Measurements from ENCODE around the gene SHC3. TPM values are rescaled to one million over a fixed set of nuclear protein-coding genes. Genes with fewer than 3 reads are reported as not detected.

The SHC3 gene
- total RNA-seq, 2 experiments from 2014 or later, result not detected

GRCh38 chr9:89179540-89179894 lies 899 bp upstream of the SHC3 start:
- no peaks in the 10 kb centered on the region for H3K9me3 Mint-ChIP-seq
- ATAC-seq, result no peak
- TF ChIP-seq CTCF (IDR thresholded peaks at IDR 0.05), result no peak
- H3K4me3 Mint-ChIP-seq, result peak overlapping the region; percentile 56
- peaks cover 23% of the 10 kb centered on the region for H3K4me1 Mint-ChIP-seq (ENCODE audit: low read depth)
- ChIA-PET POLR2A (no interaction called here), CTCF (interaction anchor here (1.3 kb wide), 2 partner anchors 27 to 99 kb away, joined by 3 to 5 read pairs; no protein-coding TSS in a partner anchor)
- no peak for DNase-seq
- H3K36me3 Mint-ChIP-seq (ENCODE audit: low read depth), result no peaks in the 10 kb centered on the region
- intact Hi-C loops (cut with micrococcal nuclease), result no loop called here
- H3K27ac Mint-ChIP-seq, result no peak overlapping the region
- peaks cover 61% of the 10 kb centered on the region for H3K27me3 Mint-ChIP-seq

GRCh38 chr9:89178830-89179539 lies 367 bp upstream of the SHC3 start:
- CTCF ChIA-PET, result interaction anchor here (1.3 kb wide), 1 partner anchor 99 kb away, joined by 5 read pairs; no protein-coding TSS in a partner anchor
- no peak for TF ChIP-seq CTCF (IDR thresholded peaks at IDR 0.05)
- Mint-ChIP-seq H3K4me1 (ENCODE audit: low read depth) (peaks cover 23% of the 10 kb centered on the region), H3K27me3 (peaks cover 61% of the 10 kb centered on the region), H3K27ac (no peak overlapping the region), H3K4me3 (peak overlapping the region; percentile 56), H3K36me3 (ENCODE audit: low read depth) (no peaks in the 10 kb centered on the region), H3K9me3 (no peaks in the 10 kb centered on the region)
- no peak for ATAC-seq
- DNase-seq, result no peak
- POLR2A ChIA-PET, result no interaction called here
- intact Hi-C loops (cut with micrococcal nuclease), result no loop called here

DNA sequence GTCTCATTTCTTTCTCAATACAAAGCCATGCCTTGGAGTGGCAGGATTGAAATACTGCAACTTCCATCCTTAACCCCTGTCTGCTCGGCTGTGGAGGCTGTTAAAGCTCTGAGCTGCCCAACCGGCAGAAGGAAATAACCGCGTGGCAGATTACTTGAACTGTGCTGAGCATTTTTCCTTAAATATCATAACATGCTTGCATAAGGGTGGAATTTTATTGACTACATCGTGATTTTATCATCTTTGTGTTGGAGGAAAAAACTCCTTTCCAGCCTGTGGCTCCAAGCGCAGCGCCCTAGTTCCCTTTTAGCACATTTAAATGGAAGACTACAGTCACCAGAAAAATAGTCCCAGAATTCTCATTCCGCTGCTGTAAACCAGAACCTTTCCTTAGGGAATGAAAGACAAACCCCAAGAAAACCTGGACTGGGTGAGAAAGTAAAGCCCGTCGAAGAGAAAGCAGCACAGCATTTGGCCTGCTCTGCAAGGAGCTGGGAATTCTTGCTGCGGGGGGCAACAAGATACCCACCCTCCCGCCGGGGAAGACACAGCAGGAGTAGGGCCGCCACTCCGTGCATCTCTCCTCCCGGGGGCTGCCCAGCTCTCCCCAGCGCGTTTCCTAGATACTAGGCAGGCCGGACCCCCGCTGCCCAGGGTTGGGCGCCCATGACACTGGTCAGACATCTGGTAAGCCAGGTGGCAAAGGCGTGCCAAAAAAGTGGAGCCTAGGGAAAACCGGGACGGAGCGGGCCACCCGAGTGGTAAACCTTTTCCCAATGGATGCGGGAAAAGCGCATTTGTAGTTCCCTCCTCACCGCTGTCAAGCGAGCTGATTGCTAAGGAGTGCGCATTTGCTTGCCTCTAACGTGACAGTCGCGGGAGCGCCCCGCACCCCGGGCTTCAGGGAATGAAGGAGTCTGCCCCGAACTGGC lies 1.3 kb downstream of the SHC3 start:
- H3K27ac Mint-ChIP-seq, result no peak overlapping the region
- H3K9me3 Mint-ChIP-seq, result no peaks in the 10 kb centered on the region
- POLR2A ChIA-PET, result no interaction called here
- DNase-seq, result no peak
- H3K36me3 Mint-ChIP-seq (ENCODE audit: low read depth), result no peaks in the 10 kb centered on the region
- CTCF ChIA-PET, result no interaction called here
- no peak overlapping the region for H3K4me3 Mint-ChIP-seq
- TF ChIP-seq CTCF (IDR thresholded peaks at IDR 0.05), result no peak
- H3K27me3 Mint-ChIP-seq, result peaks cover 57% of the 10 kb centered on the region
- intact Hi-C loops (cut with micrococcal nuclease), result no loop called here
- ATAC-seq, result no peak
- peaks cover 23% of the 10 kb centered on the region for H3K4me1 Mint-ChIP-seq (ENCODE audit: low read depth)

GRCh38 chr9:89175828-89176261 lies 2.8 kb downstream of the SHC3 start:
- Mint-ChIP-seq H3K4me1 (ENCODE audit: low read depth) (peaks cover 23% of the 10 kb centered on the region), H3K27ac (no peak overlapping the region), H3K4me3 (no peak overlapping the region), H3K36me3 (ENCODE audit: low read depth) (no peaks in the 10 kb centered on the region), H3K27me3 (peaks cover 55% of the 10 kb centered on the region), H3K9me3 (no peaks in the 10 kb centered on the region)
- ChIA-PET POLR2A (no interaction called here), CTCF (no interaction called here)
- TF ChIP-seq CTCF (IDR thresholded peaks at IDR 0.05), result no peak
- no peak for DNase-seq
- no peak for ATAC-seq
- intact Hi-C loops (cut with micrococcal nuclease), result no loop called here

- CTCF ChIA-PET, result no interaction called here
- ATAC-seq (no peak), DNase-seq (no peak)
- Mint-ChIP-seq H3K9me3 (no peaks in the 10 kb centered on the region), H3K27ac (no peak overlapping the region), H3K4me3 (no peak overlapping the region), H3K27me3 (peaks cover 42% of the 10 kb centered on the region), H3K36me3 (ENCODE audit: low read depth) (no peaks in the 10 kb centered on the region), H3K4me1 (ENCODE audit: low read depth) (peaks cover 10% of the 10 kb centered on the region)
- no peak for TF ChIP-seq CTCF (IDR thresholded peaks at IDR 0.05)
- POLR2A ChIA-PET, result interaction anchor here (0.6 kb wide), 1 partner anchor 155 kb away, joined by 3 read pairs; no protein-coding TSS in a partner anchor
- intact Hi-C loops (cut with micrococcal nuclease), result no loop called here
Observed at GRCh38 chr9:89174291-89174690, 4.3 kb downstream of the SHC3 start.

All from activated CD8-positive, alpha-beta T cell treated with anti-CD3 and anti-CD28 coated beads for 36 hours (primary cell).